Lower leg skin (tissue), 4 donors: ENCODE measurements around the gene CCDC57. TPM values are rescaled to one million over a fixed set of nuclear protein-coding genes. Genes with fewer than 3 reads are reported as not detected.

ENCODE experiments used
- DNase-seq, 2 donors: peaks; one replicate each; pipeline ENCODE4 v3.0.0-alpha.2; 2019; ENCODE audit warnings: low spot score in 2 of 2
- H3K4me3 ChIP-seq: fragments of 200-600 bp; sonication (generic); 2 replicates; pipeline ENCODE4 v1.5.1; 2017; ENCODE audit warnings: mild to moderate bottlenecking, low read depth; ENCODE audit not compliant: poor library complexity, severe bottlenecking
- POLR2A ChIP-seq, 2 donors: fragments of 450-650 bp; IDR thresholded peaks; one replicate each; pipeline ENCODE4 v1.6.1; 2016 to 2017; ENCODE audit warnings: antibody characterized with exemption in 2 of 2, mild to moderate bottlenecking in 1 of 2, moderate library complexity in 1 of 2
- WGBS, 2 donors: methylation state at CpG; one replicate each; pipeline ENCODE4 v1.1.5; 2018; 5-methylcytosine and 5-hydroxymethylcytosine counted together
- intact Hi-C: fragments of 100-400 bp; cut with DNase I; formaldehyde crosslinking; loops from one replicate; pipeline ENCODE4 v1.15.0; 2023; ENCODE audit warnings: low total_unique reads
- total RNA-seq, 4 donors: library from RNA; depleted of rRNA; stranded (reverse); fragments of >200 nt; gene quantifications; one replicate each; pipeline ENCODE4 v1.1.0, GENCODE V29; 2016
- TF ChIP-seq, protein P1 (sequence below), 3 donors: fragments of 450-650 bp; IDR thresholded peaks; one replicate each; pipeline ENCODE4 v1.5.1; 2016; ENCODE audit warnings: antibody characterized with exemption in 3 of 3, mild to moderate bottlenecking in 3 of 3, moderate library complexity in 2 of 3

The CCDC57 gene
- total RNA-seq, 4 donors from 2014 or later = 16.0 to 33.5 (median 31.5) TPM

DNA sequence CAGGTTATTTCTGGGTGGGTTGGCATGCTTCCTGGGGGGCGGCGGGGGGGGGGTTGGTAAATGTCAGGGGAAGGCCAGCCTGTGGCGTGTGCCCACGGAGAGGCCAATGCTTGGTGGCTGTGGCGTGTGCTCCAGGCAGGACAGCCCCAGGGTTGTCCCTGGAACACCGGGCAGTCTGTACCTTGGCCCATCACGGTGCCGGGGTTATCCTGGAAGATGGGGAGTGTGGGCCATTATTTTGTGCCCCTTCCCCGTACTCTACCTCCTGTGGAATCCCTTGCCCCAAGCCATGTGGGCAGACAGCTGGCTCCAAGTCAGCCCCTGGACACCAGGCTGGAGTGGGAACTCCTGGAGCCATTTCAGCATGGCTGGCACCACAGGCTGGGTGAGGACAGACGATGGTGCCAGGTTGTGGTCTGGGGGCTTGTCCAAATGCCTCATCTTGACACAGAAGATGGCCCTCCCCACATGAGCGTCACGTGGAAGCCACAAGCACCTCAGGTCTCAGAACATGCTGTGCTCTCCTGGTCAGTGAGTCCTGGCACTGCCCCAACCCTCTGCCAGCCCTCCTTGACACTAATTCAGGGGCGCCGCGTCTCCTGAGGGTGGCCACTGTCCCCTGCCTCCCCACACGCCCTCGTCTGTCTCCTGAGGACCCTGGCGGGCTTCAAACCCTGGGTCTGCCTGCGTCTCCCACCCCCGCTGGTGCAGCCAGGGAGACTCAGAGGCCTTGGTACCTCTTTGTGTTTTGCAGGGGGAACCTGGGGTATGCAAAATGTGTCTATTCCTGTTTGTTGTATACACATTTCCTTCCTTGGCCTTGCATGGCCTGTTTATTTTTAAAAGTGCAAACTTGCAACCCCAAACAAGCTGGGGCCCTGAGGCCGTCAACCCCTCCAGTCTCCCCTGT, 20.5 kb upstream of the CCDC57 start:
- no peak for DNase-seq
- intact Hi-C loops = loop anchor here (10.0 kb wide), 1 partner anchor 82 kb away; the partner anchor contains the start of gene CD7
- 76% methylated on average over 14 to 19 of the region's 21 CpGs for WGBS, 2 donors
- TF ChIP-seq, protein P1, sequence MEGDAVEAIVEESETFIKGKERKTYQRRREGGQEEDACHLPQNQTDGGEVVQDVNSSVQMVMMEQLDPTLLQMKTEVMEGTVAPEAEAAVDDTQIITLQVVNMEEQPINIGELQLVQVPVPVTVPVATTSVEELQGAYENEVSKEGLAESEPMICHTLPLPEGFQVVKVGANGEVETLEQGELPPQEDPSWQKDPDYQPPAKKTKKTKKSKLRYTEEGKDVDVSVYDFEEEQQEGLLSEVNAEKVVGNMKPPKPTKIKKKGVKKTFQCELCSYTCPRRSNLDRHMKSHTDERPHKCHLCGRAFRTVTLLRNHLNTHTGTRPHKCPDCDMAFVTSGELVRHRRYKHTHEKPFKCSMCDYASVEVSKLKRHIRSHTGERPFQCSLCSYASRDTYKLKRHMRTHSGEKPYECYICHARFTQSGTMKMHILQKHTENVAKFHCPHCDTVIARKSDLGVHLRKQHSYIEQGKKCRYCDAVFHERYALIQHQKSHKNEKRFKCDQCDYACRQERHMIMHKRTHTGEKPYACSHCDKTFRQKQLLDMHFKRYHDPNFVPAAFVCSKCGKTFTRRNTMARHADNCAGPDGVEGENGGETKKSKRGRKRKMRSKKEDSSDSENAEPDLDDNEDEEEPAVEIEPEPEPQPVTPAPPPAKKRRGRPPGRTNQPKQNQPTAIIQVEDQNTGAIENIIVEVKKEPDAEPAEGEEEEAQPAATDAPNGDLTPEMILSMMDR (IDR thresholded peaks at IDR 0.05) = no peak
- no peak for TF ChIP-seq POLR2A (IDR thresholded peaks at IDR 0.05)
- no peak overlapping the region for H3K4me3 ChIP-seq

DNA sequence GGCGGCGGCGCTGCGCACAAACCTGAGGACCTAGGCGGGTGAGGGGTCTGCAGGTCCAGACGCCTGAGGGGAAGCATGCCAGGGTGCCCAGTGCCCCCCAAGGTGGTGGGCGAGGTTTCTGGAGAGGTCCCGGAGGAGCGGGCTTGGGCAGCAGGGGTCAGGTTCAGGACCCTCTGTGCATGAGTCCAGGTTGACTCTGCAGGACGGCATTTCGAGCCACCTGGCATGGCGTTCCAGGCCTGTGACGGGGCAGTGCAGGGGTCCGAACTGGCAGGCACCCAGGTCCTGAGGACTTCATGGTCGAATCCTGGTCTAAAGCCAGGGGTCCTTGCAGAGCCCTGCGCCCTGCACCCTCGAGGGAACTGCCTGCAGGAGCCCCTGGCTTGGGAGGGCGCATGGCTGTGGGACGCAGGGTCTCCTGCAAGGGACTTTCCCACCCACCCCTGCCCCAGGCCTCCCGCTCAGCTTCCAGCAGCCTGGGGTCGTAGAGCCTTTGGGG, 19.7 kb upstream of the CCDC57 start:
- TF ChIP-seq POLR2A (IDR thresholded peaks at IDR 0.05) = no peak
- TF ChIP-seq, protein P1 (IDR thresholded peaks at IDR 0.05) = no peak
- intact Hi-C loops = loop anchor here (10.0 kb wide), 1 partner anchor 82 kb away; the partner anchor contains the start of gene CD7
- WGBS, 2 donors = 83 to 89% methylated on average over 21 of the region's 21 CpGs
- DNase-seq = no peak
- H3K4me3 ChIP-seq = no peak overlapping the region

DNA sequence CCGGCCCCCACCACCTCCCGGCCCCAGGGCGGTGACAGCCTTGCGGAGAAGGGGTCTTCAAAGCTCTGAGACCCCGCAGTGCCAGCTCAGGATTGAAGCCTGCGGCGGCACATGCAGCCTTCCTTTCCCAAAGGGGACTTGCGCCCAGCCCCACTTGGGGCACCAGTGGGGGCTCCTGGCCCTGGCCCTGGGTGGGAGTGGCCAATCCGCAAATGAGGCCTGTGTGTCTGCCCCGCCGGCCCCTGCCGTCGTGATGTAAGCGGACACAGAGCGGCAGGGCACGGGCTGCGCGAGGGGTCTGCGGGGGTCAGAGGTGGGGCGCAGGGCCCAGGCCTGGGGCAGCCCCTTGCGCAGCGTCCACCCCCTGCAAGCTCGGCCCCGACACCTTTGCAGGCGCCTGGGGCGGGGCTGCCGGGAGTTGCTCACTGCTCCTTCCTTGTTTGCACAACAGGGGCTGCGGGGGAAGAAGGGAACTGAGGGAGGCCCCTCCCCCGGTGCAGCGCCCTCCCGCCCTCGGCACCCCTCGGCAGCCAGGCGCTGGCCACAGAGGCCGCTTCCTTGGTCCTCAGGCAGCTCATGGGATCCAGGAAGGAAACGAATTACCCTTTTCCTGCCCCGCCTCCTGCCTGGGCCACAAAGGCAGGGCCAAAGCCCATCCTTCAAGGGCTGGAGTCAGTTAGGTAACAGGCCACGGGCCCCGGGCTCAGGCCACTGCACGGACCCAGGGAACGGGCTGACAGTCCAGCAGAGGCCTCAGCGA, 19.1 kb upstream of the CCDC57 start:
- peak overlapping the region; percentile 33 for H3K4me3 ChIP-seq
- DNase-seq = peak in 1 of 2 donors; percentile 66
- intact Hi-C loops = loop anchor here (10.0 kb wide), 1 partner anchor 83 kb away; the partner anchor contains the start of gene CD7
- TF ChIP-seq, protein P1 (IDR thresholded peaks at IDR 0.05) = no peak
- no peak for TF ChIP-seq POLR2A (IDR thresholded peaks at IDR 0.05)
- WGBS, 2 donors = 19 to 22% methylated on average over 15 to 17 of the region's 42 CpGs

DNA sequence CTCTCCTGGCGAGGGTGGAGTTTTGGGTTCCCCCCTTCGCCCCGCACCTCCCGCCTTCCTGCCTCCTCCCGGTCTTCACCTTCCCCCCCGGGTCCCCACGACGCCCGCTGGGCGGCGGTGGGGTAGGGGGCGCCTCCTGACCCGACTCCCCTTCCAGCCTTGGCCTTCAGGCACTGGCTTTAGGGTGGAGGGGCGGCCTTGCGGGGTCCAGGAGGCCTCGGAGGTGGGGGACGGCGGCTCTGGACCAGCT, 18.6 kb upstream of the CCDC57 start:
- 0 to 1% methylated on average over 1 to 18 of the region's 18 CpGs for WGBS, 2 donors
- DNase-seq = no peak
- TF ChIP-seq, protein P1 (IDR thresholded peaks at IDR 0.05) = no peak
- intact Hi-C loops = loop anchor here (10.0 kb wide), 1 partner anchor 84 kb away; the partner anchor contains the start of gene CD7
- peak overlapping the region; percentile 33 for H3K4me3 ChIP-seq

DNA sequence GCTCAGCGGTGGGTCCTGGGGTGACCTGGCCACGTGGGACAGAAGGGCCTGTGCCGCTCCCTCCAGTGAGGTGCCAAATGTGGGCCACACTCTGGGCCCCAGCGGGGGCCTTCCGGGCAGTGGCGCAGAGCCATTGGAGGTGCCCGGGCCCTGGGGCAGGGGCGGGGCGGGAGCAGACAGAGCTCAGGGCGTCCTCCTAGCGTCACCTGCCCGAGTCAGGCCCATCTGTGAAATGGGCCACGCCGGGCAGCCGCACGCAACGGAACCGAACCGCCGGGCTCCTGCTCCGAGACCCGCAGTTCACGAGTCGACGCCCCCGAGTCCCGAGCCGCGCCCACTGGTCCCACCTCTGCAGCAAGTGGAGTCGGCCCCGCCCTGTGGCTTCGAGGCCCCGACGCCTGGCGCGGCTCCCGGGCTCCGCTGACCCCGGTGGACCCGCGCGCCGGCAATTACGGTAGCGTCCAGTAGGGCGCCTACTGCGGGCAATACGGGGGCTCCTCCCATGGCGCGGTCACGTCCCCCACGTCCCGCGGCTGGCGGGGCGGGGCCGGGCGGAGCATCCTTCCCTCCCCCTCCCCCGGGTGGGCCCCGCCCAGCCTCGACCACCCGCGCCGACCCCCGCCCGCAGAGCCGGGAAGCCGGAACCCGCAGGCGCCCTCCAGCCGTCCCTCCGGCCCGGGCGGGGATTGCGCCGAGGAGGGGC, 18.1 kb upstream of the CCDC57 start:
- TF ChIP-seq, protein P1 (IDR thresholded peaks at IDR 0.05) = peak in 1 of 3 donors; percentile 11
- no peak for TF ChIP-seq POLR2A (IDR thresholded peaks at IDR 0.05)
- WGBS, 2 donors = 4 to 37% methylated on average over 7 to 37 of the region's 76 CpGs
- peak overlapping the region; percentile 33 for H3K4me3 ChIP-seq
- intact Hi-C loops = loop anchor here (10.0 kb wide), 1 partner anchor 84 kb away; the partner anchor contains the start of gene CD7
- DNase-seq = peak in 1 of 2 donors; percentile 96
